DMS153 (cell line): Measurements from ENCODE around the gene MC2R.

ENCODE experiments used
- DNase-seq: peaks from one replicate; lab custom pipeline; 2025; lab: John Stamatoyannopoulos, UW

Gene MC2R

GRCh38 chr18:13915391-13915790, at the start of gene MC2R:
Gene MC2R (minus strand): TSS chr18:13915536. CDS start chr18:13885518, 30,018 bp downstream.
- no peak for DNase-seq

- DNase-seq: no peak
Measured at GRCh38 chr18:13945811-13946210, 30.5 kb upstream of the MC2R start.

GRCh38 chr18:13943338-13943737, 28.0 kb upstream of the MC2R start:
- no peak for DNase-seq

GRCh38 chr18:13940326-13940725, 25.0 kb upstream of the MC2R start:
- no peak for DNase-seq

DNA sequence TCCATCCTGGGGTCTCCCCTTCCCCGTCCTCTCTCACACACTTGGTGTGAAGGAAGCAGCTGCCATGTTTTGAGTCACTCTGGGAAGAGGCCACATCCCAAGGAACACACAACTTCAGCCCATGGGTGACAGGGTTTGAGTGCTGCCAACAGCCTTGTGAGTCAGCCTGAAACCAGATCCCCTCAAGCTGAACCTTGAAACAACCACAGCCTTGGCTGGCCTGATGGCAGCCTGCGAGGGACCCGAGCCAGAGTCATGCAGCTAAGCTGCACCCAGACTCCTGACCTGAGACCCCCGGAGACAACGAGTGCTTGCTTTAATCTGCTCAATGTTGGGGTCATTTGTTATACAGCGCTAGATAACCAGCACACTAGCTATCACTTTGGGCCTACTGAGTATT, 19.3 kb upstream of the MC2R start:
- no peak for DNase-seq

DNA sequence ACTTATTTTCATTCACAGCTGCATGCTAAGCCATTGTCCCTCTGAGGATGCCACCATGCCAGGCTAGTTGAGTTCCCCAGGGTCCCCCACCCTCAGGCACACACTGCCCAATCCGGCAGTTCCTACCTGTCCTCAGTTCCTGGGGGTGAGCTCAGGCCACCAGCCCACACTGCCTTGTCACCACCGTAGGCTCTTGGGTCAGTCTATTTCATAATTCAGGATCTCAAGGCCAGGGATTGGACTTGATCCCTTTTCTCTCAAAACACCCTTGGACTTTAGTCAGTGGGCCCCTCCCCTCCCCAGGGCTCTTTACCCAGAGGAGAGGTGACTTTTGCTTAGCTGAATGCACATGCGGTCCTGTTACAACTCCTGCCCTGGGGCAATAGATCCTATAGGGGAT, 18.7 kb upstream of the MC2R start:
- DNase-seq: no peak

DNA sequence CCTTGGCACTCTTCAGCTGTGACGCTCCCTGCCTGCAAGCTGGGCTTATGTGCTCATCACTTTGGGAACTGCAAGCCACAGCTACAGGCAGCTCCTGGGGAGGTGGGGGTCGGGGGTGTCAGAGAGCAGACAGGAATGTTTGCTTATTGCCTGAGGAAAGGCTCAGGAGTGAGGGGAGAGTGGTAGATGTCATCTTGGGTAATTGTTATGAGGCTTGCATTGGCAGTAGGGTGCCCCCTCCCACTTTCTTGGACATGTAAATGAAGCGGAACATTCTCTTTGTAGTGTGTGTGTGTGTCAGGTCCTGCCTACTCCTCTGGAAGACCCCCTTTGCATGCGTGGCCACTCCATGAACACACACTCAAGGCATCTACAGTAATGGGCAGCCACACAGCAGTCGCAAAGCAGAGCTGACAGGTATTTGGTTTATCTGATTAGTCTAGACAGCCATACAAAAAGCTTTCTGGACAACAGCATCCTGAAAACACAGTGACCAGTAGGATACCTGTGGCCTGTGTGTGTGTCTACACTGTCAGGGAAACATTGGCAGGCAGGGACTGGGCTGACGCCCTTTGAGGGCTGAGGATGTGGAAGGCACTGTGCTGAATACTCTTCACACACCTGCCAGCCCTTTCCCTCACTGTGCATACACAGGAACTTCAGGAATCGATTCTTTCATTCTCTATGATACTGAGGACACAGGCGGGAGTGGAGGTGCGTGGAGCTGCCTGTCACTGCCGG, 17.1 kb upstream of the MC2R start:
- no peak for DNase-seq

GRCh38 chr18:13930964-13931363, 15.6 kb upstream of the MC2R start:
- no peak for DNase-seq

GRCh38 chr18:13923221-13923620, 7.9 kb upstream of the MC2R start:
- no peak for DNase-seq

DNA sequence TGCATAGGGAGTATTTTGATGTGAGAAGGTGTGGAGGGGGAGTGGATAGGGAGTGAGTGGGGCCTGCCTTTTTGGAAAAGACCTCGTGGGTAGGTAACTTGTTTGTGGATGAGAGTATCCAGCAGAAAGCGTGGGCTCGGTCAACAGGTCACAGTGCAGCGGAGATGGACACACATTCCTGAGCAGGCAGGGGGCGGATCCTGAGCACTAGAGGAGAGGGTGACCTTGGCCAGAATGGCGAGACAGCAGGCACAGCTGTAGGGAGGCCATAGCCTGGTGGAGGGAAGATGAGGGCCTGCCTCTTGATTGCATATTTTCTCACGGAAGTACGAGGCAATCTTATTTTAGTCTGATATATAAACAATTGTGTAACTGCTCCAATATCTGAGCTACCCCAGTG, 3.6 kb upstream of the MC2R start:
- no peak for DNase-seq

DNA sequence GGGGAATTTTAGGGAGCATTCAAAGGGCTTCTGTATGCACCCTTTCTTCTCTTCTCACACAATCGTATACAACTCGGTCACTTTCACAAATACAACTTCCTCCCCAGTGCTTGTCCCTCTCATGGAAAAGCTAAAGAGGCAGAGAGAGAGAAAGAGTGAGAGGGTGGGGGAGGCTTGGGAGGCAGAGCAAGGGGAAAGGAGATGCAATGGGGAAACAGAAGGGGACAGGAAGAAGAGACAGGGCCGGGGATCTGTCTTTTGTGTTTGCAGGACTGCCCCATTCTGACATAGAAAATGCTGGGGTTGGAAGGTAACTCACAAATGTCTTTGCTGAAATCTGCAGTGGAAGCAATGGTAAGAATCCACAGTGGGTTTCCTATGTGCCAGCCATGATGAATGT, 2.1 kb upstream of the MC2R start:
- no peak for DNase-seq

GRCh38 chr18:13916559-13916958, 1.2 kb upstream of the MC2R start:
- no peak for DNase-seq

- no peak for DNase-seq
Measured at GRCh38 chr18:13915995-13916431, 677 bp upstream of the MC2R start.

- DNase-seq: no peak
Measured at GRCh38 chr18:13914756-13915155, 580 bp downstream of the MC2R start.

DNA sequence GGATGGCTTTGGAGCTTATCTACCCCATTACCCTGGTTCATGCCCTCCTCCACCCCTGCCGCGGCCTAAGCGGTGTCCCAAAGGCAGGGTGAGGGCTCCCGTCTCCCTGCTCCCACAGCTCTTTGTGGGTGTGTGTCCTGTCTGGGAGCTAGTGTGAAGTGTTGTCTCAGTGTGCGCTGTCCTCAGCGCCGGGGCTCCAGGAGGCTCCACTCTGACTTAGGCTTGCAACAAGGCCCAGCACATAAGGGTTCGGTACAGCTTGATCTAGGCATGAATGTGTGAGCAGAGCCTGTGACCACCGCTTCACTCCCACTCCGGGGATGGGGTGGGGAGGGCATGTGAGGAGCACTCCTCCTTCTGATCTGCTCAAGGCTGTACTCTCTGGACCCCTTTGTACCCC, 1.2 kb downstream of the MC2R start:
- DNase-seq: no peak

GRCh38 chr18:13913205-13913604, 2.1 kb downstream of the MC2R start:
- DNase-seq: no peak

- DNase-seq: no peak
Measured at GRCh38 chr18:13912601-13913000, 2.7 kb downstream of the MC2R start.

DNA sequence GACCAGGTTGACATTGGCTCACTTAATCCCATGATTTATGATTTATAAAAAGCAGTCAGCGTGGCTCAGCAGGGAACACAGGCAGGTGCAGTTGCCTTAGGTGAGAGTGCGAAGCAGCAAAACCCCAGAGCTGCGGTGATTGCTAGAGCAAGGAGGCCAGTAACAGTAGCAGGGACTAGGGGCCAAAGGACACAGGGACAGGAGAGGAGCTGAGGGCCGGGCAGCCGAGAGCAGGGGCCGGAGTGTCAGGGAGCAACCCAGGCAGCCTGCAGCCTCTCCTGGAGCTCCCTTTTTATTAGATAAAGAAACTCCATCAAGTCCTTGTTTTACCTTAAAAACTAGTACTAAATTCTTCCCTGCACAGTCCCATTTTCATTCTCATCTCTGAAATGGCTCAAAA, 4.3 kb downstream of the MC2R start:
- DNase-seq: no peak

DNA sequence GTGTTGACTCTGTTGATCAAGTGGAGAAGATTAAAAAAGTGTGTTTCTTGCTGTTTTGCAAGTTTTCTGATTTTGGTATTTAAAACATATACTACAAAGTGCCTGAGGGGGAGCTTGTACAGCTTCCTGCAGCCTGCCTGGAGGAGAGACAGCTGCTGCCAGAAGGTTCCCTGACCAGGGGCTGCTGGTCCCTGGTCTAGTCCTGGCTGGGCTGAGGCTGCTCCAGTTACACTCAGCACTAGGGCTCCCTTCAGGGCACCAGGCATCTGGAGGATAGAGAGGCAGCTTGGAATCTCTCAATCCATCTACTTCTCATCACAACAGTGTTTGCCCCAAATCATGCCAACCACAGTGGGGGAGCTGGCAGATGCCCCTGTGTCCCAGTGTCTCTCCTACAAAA, 4.8 kb downstream of the MC2R start:
- DNase-seq: no peak

- no peak for DNase-seq
Measured at GRCh38 chr18:13909141-13909940, 6.0 kb downstream of the MC2R start.

- DNase-seq: no peak
Measured at GRCh38 chr18:13900633-13901032, 14.7 kb downstream of the MC2R start.

- DNase-seq: no peak
Measured at GRCh38 chr18:13895505-13896033, 19.8 kb downstream of the MC2R start.

DNA sequence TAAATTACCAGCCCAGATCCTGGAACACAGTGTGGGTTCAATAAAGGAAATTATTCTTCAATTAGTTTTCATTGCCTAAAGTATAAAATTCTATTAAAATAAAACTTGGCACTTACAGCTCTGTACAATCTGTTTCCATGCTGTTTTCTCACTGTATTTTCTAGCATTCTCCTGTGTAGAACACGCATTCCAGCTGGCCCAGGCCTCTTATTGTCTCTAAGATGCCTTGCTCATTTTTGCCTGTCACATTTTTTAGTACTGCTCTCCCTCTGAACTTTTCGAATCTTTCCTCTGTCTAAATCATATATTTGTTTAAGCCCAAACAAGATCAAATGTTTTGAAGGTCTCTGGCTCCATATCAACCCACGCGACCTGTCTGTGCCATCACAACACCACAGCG, 20.8 kb downstream of the MC2R start:
- no peak for DNase-seq
